K562 (cell line): ENCODE measurements around the gene PRKD2. TPM values are rescaled to one million over a fixed set of nuclear protein-coding genes. Genes with fewer than 3 reads are reported as not detected.
A peak's percentile ranks its signal among the peaks of the same experiment; 100 is the strongest.

ENCODE experiments used
- FOXM1 ChIP-seq, 2 experiments: fragments of 450-650 bp in 1 of 2; sonication (generic) in 1 of 2; formaldehyde crosslinking in 1 of 2; IDR thresholded peaks; 2 replicates each; pipeline versions ENCODE4 v1.6.1 to v1.9.0; 2017 to 2022; ENCODE audit warnings: low read depth in 2 of 2, mild to moderate bottlenecking in 2 of 2, missing genetic modification reagents in 1 of 2, moderate library complexity in 1 of 2
- GATA2 ChIP-seq: sonication (generic); formaldehyde crosslinking; IDR thresholded peaks from 2 replicates; pipeline ENCODE4 v1.4.0; 2020; ENCODE audit warnings: mild to moderate bottlenecking, missing genetic modification reagents
- HES1 ChIP-seq: fragments of 450-650 bp; IDR thresholded peaks from 2 replicates; pipeline ENCODE4 v1.6.1; 2016; ENCODE audit warnings: low read depth, mild to moderate bottlenecking, moderate library complexity
- NR2C1 ChIP-seq, 2 experiments: fragments of 450-650 bp; IDR thresholded peaks; 2 replicates each; pipeline ENCODE4 v1.6.1; 2017; ENCODE audit warnings: mild to moderate bottlenecking in 2 of 2, antibody characterized with exemption in 1 of 2, inconsistent platforms in 1 of 2, missing compliant biosample characterization in 1 of 2, missing genetic modification characterization in 1 of 2
- POLR3G ChIP-seq: IDR thresholded peaks from 2 replicates; pipeline ENCODE4 v1.6.1; 2011; ENCODE audit not compliant: insufficient read length, insufficient replicate concordance; ENCODE audit errors: extremely low read depth
- RBM34 ChIP-seq: fragments of 200-400 bp; formaldehyde crosslinking; IDR thresholded peaks from 2 replicates; pipeline ENCODE4 v1.6.1; 2018; ENCODE audit warnings: low read length, borderline replicate concordance; ENCODE audit not compliant: insufficient read depth
- RCOR1 ChIP-seq, 2 experiments: IDR thresholded peaks; 2 replicates each; pipeline ENCODE4 v1.6.1; 2012; ENCODE audit warnings: low read depth in 2 of 2, low read length in 2 of 2, borderline replicate concordance in 1 of 2, improper control_type of control experiment in 1 of 2
- RNF219 ChIP-seq: fragments of 250-450 bp; sonication (Bioruptor Pico); IDR thresholded peaks from 2 replicates; pipeline ENCODE4 v1.5.0; 2022; ENCODE audit warnings: mild to moderate bottlenecking
- SMAD4 ChIP-seq: fragments of 250-450 bp; sonication (Bioruptor Pico); conservative IDR thresholded peaks from 2 replicates; pipeline ENCODE4 v1.8.0; 2021; ENCODE audit warnings: inconsistent platforms, mild to moderate bottlenecking, moderate library complexity
- ZNF592 ChIP-seq: fragments of 450-650 bp; IDR thresholded peaks from 2 replicates; pipeline ENCODE4 v1.6.1; 2017; ENCODE audit warnings: antibody characterized with exemption, mild to moderate bottlenecking
- polyA plus RNA-seq, 8 experiments: library from polyadenylated mRNA; depleted of rRNA in 4 of 8; stranded (reverse) in 5 of 8; unstranded in 3 of 8; fragments of >200 nt; fragmentation: Nextera tagmentation in 2 of 8; fragmentation: Illumina TruSeq in 1 of 8; extraction: Ambion mirVana in 2 of 8; extraction: Trizol in 1 of 8; gene quantifications; 2 replicates each; pipeline versions ENCODE4 v1.2.1 to v1.2.3, GENCODE V29; 2011 to 2014; ENCODE audit warnings: inconsistent platforms in 1 of 8, missing spikeins in 1 of 8
- total RNA-seq, 7 experiments: library from RNA; depleted of rRNA in 6 of 7; stranded (reverse); fragments of >200 nt in 6 of 7; fragmentation: Illumina TruSeq in 2 of 7; extraction: Trizol in 2 of 7; gene quantifications; 2 replicates each; pipeline versions ENCODE4 v1.2.1 to v1.2.3, GENCODE V29; 2011 to 2021; ENCODE audit warnings: low replicate concordance in 1 of 7
- TF ChIP-seq, protein P1 (sequence below): fragments of 250-450 bp; sonication (Bioruptor Pico); IDR thresholded peaks from 2 replicates; pipeline ENCODE4 v1.8.0; 2021; ENCODE audit warnings: mild to moderate bottlenecking, moderate library complexity

Gene PRKD2
- total and polyA plus RNA-seq, 9 of the 15 experiments (the other 6 are each of a cell fraction or from before 2014, with no cell fraction given) = 1.8 to 60.0 (median 15.0) TPM

DNA sequence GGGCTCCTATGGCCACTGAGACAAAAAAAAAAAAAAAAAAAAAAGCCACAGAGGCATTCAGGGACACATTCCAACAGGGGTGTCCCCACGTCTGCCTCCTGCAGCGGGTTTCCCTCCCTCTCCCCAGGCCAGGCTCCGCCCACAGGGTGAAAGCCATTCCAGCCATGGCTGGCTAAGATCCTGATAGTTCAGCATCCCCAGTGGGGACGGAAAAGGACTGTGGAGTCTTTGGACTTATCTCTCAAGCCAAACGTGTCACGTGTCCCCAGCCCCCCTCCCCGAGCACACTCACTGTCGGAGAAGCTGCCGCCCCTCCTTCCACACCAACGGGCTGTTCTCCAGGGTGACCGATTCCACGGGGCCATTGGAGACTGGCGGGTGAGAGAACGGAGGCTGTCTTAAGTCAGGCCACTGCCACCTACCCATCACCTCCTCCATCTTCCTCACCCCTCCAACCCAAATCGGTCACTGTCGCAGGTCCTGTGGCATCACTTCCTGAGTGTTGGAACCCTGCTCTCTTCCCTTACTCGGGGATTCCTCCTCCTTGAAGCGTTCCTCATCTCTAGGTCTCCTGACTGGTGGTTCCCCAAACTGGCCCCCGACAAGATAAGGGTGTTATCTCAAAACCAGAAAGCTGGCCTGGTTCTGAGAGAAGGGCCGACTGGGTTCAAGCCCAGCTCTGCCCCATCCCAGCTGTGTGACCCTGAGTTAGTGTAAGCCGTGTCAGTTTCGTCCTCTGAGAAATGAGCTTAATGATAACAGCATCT, 19.8 kb upstream of the PRKD2 start (continued):
- TF ChIP-seq POLR3G (no peak), FOXM1 (IDR thresholded peaks at IDR 0.05; ENCODE audit: low read depth) (no peak), FOXM1 (CRISPR knock-in tag; IDR thresholded peaks at IDR 0.05; ENCODE audit: low read depth) (no peak), RNF219 (CRISPR knock-in tag) (no peak), HES1 (no peak), GATA2 (CRISPR knock-in tag) (peak; percentile 37; the same call in 1 of the 2 replicates), RBM34 (no peak), RCOR1 (IDR thresholded peaks at IDR 0.05; ENCODE audit: borderline replicate concordance in 1 of 2, low read depth in 2 of 2, low read length in 2 of 2) (peak in 1 of 2 experiments; percentile 47; a peak in 2 of 4 replicates), ZNF592 (peak; percentile 59; the same call in 1 of the 2 replicates), NR2C1 (IDR thresholded peaks at IDR 0.05) (no peak), NR2C1 (tag; IDR thresholded peaks at IDR 0.05) (0 out of 2 replicates have a peak, but pooled peaks have one; percentile 33), SMAD4 (peak; percentile 32; the same call in 1 of the 2 replicates)
- TF ChIP-seq, protein P1, sequence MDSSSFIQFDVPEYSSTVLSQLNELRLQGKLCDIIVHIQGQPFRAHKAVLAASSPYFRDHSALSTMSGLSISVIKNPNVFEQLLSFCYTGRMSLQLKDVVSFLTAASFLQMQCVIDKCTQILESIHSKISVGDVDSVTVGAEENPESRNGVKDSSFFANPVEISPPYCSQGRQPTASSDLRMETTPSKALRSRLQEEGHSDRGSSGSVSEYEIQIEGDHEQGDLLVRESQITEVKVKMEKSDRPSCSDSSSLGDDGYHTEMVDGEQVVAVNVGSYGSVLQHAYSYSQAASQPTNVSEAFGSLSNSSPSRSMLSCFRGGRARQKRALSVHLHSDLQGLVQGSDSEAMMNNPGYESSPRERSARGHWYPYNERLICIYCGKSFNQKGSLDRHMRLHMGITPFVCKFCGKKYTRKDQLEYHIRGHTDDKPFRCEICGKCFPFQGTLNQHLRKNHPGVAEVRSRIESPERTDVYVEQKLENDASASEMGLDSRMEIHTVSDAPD (CRISPR knock-in tag) = no peak
